Activated CD4-positive, alpha-beta T cell treated with anti-CD3 and anti-CD28 coated beads, Interleukin-2, amount 50 U/mL, for 4 hours (primary cell): ENCODE measurements around the gene CAMK1G.

Experiments
- DNase-seq, 2 experiments: peaks; one replicate each; pipeline ENCODE4 v3.0.0-alpha.2; 2020

CAMK1G gene

DNA sequence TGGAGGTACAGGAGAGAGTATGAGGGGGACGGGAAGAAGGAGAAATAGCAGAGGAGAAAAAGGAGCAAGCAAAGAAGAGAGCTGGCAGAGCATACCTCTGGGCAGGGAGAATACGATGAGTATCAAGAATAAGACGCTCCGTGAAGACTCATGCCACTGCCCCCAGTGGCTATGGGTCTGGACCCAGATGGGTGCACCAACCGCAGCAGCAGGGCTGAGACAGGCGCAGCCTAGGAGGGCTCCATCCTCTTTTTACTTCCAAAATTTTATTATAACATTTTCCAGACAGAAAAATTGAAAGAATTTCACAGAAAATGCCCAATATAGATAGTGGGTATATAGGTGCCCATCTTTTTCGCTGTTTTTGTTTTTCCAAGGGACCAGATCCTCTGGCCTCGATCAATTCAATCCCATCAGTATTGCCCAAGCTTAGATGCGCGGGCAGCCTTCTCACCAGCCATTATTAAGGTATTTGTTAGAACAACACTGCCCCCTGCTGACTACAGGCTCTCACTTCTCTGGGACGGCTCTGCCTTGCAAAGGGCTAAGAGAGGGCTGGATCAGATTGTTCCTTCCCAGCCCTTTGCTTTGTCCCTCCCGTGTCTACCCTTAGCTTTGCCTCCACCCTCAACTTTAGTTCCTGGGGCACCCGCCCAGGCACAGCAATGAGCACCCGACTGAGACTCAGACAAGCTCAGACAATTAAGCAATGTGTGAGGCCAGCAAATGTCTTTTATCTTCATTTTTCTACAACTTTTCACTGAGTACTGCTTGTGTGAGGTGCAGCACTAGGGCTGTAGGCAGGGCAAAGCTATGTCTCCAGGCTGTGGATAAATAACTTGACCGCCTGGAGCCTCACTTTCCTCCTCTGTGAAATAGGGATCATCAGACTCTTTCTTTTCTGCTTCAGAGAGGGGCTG lies 17.5 kb upstream of the CAMK1G start:
- DNase-seq = peak; percentile 69

DNA sequence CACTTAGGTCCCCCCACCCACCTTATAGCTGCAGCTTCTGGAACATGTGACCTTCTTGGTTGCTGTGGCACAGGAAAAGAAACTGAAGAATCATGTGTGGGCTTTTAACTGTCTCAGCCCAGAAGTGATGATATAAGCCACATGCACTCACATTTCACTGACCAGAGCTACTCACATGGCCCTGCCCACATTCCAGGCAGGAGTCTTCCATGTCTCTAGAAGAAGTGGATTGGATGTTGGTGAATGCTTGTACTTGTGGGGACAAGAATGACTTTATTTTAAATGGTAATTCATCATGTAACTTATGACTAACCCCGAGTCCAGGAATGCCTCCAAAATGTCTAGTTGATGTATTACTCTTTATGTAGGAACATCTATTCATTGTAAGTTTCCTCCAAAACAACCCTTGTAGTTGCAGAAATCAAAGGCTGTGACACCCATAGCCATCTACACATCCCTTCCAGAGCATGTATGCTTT lies 15.8 kb upstream of the CAMK1G start:
- no peak for DNase-seq

DNA sequence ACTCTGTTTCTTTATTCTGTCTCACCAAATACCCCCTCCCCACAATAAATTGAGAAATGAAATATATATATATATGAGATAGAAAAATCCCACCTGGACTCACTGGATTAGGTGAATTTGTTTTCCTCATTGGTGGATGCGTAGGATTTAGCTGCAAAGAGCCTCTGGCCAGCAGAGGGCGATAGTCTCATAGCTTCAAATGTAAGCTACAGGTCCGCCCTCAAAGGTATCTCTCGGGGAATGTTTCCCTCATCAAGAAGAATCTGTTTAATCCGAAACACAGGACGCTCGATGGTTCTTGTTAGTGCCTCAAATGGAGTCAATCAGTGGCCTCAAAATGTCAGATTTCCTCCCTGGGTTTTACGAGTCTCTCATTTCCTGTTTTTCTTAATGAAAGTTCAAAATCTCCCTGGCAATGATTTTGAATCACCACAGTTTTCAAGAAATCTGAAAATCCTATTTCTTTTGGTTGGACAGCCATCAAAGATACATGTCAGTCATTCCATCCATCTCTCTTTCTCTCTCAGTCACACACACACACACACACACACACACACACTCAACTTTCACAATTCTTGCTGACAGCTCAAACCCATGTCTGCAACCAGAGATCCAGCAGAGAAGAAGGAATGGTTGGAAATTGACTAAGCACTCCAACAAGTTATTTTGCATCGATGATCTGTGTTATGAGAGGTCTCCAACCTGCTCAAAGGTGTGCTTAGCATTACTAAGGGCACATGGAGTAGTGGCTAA lies 13.9 kb upstream of the CAMK1G start:
- DNase-seq = peak; percentile 71 to 77

DNA sequence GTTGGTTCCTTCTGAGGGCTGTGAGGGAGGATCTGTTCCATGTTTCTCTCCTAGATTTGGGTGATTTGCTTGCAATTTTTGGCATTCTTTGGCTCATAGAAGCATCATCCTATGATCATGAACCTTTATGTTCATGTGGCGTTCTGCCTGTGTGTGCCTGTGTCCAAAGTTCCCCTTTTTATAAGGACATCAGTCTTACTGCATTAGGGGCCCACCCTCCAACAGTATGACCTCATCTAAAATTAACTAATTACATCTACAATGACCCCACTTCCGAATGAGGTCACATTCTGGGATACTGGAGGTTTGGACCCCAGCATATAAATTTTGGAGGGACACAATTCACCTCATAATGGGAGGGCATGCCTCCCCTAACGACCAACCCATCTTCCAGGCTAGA lies 12.8 kb upstream of the CAMK1G start:
- DNase-seq = no peak

DNA sequence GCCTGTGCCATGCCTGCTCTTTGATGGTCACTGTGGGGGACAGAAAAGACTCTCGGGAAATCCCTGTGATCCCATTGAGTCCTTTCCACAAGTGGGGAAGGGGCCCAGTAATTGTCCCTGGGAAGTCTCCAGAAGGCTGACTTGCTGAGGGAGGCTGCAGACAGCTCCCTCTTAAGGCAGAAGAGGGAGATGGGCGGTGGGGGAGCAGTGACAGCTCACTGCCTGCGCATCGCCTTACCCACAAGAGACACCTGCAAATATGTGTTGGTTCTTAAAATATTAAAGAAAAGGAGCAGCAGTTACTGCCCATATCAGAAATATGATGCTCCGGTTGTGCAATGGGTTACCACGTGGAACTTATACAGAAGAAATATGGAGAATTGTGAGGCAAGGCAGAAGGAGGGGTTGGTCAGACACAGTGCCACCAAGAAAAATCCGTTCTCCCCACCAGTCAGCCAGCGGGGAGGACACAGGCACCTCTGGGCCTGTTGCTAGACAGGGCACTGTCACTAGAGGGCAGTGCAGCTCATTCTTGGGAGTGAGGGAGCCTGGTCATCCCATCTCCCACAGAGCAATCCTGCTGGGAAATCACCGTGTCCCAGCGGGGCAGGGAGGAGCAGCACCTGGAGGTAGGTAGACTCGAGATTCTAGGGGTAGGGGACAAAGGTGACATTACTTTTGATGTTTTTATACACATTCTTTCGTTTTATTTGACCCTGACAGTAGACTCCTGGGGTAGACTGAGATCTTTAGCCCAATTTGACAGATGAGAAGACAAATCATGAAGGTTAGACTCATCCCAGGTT lies 6.9 kb upstream of the CAMK1G start:
- peak; percentile 53 to 64 for DNase-seq

DNA sequence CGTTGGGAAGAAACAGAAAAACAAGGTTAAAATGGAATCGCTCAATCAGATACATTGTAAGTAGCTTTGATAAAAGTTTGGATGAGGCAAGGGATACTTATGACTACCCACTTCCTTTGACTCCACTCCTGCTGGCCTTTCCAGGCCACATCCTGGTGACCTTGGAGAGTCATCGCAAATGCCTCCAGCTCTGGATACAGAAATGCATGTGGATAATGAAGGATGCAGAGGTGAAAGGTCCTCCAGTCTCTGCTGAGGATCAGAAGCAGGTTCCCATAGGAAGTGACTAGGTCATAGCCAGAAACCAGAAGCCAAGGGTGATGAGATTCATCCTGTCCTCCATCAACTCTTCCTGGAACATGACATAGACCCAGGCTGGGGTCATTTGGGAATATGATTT lies 6.2 kb upstream of the CAMK1G start:
- no peak for DNase-seq

DNA sequence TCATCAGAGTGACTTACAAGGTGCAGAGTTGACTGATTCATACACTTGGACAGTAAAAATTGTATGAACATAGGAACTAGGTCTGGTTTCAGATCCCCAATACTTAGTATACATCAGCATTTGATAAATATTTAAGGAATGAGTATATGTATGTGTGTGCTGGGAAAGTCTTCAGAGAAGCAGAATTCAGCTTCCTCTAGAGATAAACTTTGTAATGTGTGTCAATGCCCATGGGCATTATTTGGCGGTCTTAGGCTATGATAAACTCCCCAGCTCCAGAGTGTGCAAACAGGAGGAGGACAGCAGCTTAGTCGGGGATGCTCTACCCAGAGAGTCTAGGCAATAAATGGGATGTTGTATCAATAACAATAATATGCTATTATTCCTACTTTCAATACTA lies 2.9 kb upstream of the CAMK1G start:
- DNase-seq = no peak

DNA sequence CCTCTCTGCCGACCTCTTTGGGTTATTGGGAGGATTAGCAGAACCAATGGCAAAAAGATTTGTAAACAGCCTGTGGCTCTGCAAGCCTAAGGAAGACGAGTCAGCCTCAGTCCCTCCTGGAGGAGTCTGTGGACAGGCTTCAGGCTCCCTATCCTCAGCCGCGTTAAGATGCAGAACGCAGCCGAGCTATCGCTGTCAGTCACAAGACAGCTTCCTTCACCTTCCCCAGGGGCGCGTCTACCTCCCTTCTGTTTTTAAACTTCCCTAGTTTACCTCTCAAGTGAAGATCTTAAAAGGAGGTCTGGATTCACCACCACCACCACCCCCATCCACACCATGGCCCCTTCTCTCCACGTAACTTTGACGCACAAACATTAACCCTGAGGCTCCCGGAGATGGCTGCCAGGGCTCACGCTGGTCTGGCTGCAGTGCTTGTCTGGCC lies 738 bp downstream of the CAMK1G start:
- DNase-seq = no peak

DNA sequence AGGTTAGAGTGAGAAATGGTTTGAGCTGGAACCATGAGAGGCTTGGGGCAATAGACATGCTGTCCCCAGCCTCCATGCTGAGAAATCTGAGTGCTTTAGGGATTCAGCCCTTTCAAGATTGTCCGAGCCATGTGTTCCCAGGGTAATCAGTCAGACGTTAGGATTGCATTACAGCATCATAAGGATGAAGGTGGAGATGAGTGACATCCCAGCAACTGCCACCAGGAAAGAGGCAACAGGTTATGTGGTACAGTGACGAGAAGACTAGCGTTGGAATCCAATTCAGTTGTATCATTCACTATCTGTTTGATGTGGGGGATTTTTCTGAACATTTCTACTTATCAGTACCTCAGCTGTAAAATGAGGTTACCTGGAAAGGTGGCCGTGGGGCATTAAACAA lies 1.7 kb downstream of the CAMK1G start:
- DNase-seq = no peak

DNA sequence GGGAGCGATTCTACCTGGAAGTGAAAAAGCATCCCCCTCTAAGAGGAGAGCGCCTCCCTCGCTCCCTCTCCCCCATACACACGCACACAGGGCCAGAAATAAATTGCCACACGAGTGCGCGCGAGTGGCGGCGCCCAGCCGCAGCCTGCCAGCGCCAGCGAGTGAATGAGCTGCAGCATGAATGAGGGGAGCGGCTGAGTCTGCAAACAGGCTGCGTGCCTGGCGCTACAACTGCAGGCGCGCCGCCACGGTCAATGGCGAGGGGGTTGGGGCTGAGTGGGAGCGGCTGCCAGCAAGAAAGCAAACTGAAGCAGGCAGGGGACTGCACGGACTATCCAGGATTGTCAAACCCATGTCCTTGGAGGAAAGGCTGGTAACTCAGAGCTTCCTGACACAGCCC lies 2.2 kb downstream of the CAMK1G start:
- no peak for DNase-seq

DNA sequence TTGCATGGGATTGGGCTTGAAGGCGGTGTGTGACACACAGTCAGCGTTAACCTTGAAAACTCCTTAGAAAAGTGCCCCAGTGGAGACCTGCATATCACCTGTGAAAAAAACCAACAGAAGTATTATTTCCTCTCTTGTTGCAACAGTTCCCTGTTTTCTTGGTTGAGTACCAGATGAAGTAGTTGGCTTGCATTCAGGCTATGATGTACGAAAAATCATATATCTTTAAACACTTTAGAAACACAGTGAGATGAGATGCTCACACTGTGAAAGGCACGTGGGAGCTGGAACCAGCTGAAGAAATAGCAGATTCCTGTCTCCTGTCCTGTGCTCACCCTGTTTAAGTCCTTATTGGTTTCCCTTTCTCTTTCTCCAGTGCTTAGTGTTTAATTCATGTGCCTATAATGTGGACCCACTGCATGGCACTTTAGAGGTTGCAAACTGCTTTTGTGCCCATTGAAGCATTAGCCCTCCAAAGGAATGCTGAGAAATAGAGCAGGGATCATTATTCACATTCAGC lies 2.8 kb downstream of the CAMK1G start:
- DNase-seq = no peak

DNA sequence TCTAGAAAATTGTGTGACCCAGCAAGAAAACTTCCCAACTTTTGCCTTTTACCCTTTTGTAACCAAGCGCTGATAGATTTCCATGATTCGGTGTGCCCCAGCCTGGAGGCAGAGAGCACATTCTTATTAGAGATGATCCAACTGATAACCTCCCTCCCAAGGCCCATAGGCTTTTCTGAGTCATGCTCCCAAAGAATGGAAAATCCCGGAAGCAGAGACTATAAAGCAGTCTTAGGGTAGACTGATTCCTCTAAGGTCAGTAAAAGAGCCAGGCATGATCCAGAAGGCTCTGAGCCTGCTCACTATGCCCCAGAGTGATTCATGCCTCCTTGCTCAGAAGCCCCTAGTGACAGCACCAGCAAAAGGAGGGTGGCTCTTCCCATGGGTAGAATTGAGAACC lies 4.3 kb downstream of the CAMK1G start:
- DNase-seq = no peak

DNA sequence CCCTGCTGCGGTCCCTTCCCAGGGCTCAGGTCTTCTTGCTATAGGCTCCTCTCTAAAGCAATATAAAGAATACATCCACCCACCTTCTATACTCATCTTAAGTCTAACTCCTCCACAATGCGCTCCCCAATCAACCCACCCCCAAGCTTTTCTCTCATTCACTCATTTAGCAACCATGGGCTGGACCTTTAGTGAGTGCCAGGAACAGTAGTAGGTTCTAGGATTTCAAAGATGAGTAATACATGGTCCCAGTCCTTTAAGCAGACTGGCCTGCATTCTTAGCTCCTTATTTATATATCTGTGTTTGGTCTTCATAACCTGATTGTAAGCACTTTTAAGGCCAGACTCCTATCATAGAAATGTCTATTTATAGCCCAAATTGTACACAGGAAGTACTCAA lies 5.9 kb downstream of the CAMK1G start:
- DNase-seq = no peak

DNA sequence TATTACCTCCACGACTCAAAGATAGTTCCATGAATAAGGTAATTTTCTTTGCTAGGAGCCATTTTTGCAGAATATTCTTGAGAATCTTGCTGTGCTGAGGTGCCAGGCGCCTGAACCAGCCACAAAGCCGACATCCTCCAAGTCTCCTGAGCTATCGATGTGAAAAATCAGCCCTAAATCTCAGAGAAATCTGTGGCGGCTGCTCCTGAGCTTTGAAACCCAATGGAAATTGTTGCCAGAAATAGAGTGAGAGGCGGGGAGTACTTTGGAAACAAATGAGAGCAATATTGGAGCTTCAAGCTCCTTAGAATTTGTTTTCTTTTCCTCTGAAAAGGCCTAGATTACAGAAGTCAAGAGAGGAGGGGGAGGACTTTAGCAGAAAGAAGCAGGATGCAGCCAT lies 6.3 kb downstream of the CAMK1G start:
- no peak for DNase-seq

DNA sequence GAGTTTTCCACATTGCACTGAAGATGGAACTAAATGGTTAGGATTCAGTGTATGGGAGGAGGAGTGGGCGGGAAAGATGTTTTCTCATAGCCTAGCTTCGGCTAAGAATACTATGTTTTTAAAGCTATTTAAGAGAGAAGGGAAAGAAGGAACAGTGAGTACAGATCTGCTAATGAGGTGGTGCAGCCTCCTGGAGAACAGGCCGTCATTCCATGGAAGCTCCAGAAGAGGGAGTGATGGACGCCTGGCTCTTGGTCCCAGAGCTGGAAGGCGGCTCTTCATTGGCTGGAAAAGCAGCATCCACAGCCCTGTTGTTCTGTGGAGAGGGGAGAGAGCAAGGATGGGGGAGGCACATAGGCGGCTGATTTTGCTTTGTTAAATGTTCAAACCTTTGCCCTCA lies 6.9 kb downstream of the CAMK1G start:
- DNase-seq = no peak

DNA sequence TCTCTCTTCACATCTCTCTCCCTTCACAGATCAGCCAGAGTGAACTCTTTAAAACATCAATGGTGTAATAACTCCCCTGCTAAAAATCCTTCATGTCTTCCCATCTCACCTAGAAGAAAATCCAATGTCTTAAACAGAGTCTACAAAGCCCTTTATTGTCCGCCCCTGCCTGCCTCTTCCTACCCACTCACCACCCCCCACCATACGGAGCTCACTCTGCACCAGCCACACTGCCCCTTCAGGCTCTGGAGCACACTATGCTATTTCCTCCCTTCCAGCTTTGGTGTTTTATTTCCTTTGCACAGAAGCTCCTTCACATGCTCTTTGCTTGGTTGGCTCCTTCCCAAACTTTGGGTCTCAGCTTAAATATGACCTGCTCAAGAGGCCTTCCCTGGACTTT lies 10.2 kb downstream of the CAMK1G start:
- DNase-seq = no peak

DNA sequence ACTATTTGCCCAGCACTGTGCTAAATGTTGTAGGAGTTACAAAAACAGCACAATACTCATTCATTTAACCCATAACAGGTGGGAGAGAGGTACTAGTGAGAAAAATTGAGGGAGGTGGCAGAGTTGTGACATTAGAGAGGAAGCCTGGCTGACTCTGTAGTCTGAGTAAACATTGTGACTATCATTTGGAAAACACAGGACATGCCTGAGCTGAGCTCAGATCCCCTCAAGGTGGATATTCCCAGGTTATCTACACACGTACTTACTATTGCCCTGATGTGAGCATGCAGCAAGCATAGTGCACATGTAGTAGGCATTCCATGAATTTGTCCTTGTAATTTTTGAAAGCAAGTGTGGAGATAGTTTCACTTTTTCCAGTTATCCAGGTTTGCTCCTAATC lies 10.9 kb downstream of the CAMK1G start:
- no peak for DNase-seq

DNA sequence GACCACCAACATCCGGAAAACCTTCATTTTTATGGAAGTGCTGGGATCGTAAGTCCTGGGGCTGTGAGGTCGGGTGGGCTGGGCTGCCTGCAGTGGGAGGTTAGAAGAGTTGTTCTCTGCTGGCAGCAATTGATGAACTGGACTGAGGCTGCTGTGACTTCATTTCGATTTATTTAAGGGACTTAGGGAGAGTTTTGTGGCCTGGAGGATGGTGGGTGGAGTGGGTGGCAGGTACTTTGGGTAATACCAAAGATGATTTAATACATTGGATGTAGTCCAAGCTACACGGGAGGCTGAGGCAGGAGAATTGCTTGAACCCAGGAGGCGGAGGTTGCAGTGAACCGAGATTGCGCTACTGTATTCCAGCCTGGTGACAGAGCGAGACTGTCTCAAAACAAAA lies 11.5 kb downstream of the CAMK1G start:
- DNase-seq = no peak

DNA sequence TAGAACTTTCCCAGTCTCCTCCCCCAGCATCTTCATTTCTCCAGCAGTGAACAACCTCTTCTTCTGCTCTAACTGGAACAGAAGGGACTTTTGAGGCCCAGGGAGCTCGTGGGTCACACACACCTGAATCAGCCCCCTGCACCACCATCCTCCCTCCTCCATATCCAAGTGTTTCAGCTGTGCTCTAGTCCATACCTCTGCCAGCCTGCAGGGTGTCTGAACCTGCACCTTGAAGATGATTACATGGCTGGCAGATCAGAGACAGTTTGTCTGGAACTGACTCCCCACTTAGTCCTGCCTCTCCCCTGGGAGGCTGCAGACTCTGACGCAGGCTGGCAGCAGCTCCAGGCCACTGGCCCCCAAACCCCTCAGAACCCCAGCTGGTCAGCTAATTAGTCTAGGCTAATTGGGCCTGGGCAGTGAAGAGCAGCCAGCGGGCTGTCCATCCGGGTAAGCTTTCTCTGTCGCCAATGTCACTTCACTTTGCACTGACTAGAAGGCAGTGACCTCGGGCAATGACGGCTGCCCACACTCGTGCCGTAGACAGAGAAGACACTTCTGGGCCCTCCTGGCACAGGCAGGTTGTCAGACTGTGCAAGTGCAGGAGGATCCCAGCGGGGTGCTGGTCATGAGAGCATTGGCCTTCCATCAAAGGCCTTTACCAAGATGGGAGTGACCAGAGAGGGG lies 12.2 kb downstream of the CAMK1G start:
- DNase-seq = no peak

DNA sequence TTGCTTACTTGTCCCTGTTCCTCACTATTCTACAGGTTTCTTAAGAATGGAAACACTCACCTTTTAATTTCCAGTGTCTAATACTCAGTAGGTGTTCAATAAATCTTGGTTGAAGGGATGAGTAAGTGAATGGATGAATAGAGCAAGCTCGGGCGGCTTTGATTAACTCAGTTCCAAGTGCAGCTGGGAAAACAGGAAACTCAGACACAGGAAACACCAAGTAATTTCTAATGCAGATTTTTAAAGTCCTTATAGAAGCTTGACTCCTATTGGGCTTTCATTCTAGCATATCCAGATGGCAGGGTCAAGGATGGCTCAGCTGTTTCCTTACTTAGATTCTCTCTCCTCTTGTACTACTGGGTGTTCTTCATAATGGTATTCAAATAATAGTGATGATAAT lies 14.0 kb downstream of the CAMK1G start:
- no peak for DNase-seq

DNA sequence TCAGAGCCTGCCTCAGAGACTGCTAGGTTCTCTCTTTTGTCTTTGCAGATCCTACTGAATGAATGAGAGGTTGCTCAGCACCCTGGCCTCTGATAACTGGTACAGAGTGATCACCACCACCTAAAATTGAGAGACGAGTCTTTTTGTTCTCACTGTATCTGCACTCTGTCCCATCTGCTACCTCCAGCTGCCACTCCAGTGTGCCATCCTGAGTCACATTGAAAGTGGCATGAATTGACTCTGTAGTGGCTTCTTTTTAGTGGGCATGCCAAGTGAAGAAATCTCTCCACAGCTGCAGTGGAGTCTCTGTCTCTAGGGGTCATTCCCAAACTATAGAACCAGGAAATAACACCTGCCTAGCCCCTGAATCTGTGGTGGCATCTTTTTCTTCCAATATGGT lies 14.7 kb downstream of the CAMK1G start:
- no peak for DNase-seq

DNA sequence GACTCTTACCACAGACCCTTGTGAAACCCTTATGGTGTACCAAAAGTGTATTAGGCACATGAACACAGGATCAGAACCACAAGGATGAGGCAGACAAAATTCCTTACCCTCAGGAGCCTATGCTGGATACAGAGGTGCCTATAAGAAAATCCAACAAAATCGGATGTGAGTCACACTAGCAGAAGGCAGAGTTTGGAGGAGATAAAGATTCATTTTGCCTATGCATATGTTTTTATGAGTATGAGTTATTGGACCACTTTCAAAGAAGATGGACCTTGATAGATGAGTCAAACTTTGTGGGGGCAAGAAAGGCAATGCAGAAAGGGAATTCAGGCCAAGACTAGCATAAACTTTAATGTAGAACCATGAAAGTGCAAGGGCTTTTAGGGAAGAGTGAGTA lies 17.0 kb downstream of the CAMK1G start:
- DNase-seq = no peak
